Activated CD4-positive, alpha-beta T cell treated with anti-CD3 and anti-CD28 coated beads, Interleukin-2, amount 50 U/mL, for 4 hours (primary cell): ENCODE measurements around the gene KDM1A.
"Not testable (repeated sequence)": the region's sequence is repeated elsewhere in the genome, so short reads cannot be mapped to it uniquely, and the experiment has no call there.

ENCODE experiments used
- DNase-seq, 2 experiments: peaks; one replicate each; pipeline ENCODE4 v3.0.0-alpha.2; 2020

Gene KDM1A

DNA sequence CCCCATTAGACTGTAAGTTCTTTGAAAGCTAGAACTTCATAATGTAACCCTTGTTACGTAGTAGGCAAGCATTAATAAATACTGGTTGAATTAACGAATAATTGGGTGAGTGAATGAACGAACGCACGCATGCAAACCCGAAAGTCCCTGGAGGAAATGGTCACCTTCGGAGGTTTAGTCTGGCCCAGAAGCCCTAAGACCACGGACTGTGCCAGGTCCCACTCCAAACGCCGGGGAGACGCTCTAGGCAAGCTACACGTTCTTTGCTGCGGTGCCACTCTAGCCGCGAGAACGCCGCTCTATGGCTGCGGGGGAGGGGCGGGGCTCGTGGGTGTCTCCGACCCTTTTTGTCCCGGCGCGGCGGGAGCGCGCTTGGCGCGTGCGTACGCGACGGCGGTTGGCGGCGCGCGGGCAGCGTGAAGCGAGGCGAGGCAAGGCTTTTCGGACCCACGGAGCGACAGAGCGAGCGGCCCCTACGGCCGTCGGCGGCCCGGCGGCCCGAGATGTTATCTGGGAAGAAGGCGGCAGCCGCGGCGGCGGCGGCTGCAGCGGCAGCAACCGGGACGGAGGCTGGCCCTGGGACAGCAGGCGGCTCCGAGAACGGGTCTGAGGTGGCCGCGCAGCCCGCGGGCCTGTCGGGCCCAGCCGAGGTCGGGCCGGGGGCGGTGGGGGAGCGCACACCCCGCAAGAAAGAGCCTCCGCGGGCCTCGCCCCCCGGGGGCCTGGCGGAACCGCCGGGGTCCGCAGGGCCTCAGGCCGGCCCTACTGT lies at the start of gene KDM1A:
Gene KDM1A (plus strand): TSS at position 375 of the 769 bp plus-strand sequence. CDS start 129 bp downstream, at position 504.
- DNase-seq: peak; percentile 94 to 95

GRCh38 chr1:22970096-22970495 lies 49.2 kb upstream of the KDM1A start:
- no peak for DNase-seq

DNA sequence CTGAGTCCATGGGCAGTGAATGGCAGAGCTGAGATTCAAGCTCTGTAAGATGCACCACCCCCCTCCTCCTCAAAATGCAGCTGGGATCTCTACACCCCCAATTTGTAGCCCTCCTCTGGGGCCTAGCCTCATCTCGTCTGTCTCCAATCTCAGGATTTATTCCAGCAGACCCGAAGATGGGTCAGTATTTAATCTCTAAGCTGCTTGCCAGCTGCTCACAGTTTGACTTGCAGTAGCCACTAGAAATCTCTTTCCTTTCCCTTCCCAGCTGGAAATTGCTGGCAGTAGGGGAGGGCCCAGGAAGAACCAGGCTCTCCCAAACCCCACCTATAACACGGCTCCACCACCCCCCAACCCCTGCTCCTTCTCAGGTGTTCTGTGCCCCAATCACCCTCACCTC lies 48.1 kb upstream of the KDM1A start:
- no peak for DNase-seq

GRCh38 chr1:22971611-22972405 lies 47.5 kb upstream of the KDM1A start:
- DNase-seq: no peak

GRCh38 chr1:22972760-22973159 lies 46.5 kb upstream of the KDM1A start, which contains the start of gene LACTBL1:
LACTBL1 (minus strand) TSS chr1:22972866; CDS start chr1:22972316, 550 bp downstream.
- DNase-seq: no peak

GRCh38 chr1:22975694-22976093 lies 43.6 kb upstream of the KDM1A start:
- DNase-seq: no peak

DNA sequence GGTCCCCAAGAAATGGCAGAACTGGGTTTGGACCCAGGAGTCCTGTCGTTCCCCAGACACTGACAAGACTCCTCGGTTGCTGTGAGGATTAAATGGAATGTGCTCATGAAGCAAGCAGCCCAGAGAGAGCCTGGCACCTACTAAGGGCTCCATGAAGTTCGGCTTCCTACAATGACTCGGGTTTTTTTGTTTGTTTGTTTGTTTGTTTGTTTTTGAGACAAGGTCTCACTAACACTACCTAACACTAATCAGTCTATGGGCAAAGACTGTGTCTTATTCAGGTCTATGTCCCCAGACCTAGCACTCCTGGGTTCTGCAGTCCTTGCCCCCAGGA lies 43.2 kb upstream of the KDM1A start:
- DNase-seq: no peak

GRCh38 chr1:22976461-22977243 lies 42.6 kb upstream of the KDM1A start:
- peak; percentile 29 to 30 for DNase-seq

DNA sequence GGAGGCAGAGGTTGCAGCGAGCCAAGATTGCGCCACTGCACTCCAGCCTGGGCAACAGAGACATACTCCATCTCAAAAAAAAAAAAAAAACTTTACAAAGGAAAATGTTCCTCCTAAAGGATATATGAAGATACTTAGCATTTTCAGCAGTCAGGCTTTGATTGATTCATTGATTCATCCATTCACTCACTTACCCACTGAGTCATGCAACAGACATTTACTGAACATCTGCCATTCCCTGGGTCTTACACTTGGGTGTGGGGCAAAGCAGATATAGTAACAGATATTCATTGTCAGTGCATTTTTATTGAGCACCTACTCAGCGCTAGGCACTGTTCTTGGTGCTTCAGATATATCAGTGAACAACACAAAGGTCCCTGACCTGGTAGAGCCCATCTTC lies 41.0 kb upstream of the KDM1A start:
- DNase-seq: no peak

DNA sequence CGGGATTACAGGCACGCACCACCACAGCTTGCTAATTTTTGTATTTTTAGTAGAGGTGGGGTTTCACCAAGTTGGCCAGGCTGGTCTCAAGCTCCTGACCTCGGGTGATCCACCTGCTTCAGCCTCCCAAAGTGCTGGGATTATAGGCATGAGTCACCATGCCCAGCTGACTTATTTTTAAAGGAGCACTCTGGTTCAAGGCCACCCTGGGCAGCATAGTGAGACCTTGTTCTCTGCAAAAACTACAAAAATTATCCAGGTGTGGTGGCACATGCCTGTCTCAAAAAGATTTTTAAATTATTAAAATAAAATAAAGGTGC lies 38.8 kb upstream of the KDM1A start:
- not testable (repeated sequence) for DNase-seq

DNA sequence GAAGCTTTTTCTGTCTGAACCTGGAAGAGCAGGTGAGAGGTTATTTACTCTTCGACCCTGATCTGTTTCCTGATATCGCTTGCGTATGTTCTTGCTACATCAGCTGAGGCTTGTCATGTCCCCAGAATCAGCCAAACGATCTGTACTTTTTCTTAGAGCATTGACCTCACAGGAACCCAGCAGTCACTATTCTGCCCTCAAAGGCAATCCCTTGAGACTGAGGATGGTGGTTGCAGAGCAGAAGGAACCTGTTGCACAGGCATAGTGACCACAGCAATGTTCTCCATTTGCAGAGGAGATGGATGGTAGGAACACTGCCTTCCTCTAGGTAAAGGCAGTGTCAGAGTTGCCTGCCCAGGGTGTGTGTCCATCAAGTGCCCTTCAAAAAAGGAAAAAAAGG lies 35.3 kb upstream of the KDM1A start:
- no peak for DNase-seq

- not testable (repeated sequence) for DNase-seq
These were observed 26.9 kb upstream of the KDM1A start for GRCh38 chr1:22992384-22992783.

- DNase-seq: not testable (repeated sequence)
These were observed 26.0 kb upstream of the KDM1A start for GRCh38 chr1:22993220-22993795.

GRCh38 chr1:22995774-22996173 lies 23.5 kb upstream of the KDM1A start:
- no peak for DNase-seq

DNA sequence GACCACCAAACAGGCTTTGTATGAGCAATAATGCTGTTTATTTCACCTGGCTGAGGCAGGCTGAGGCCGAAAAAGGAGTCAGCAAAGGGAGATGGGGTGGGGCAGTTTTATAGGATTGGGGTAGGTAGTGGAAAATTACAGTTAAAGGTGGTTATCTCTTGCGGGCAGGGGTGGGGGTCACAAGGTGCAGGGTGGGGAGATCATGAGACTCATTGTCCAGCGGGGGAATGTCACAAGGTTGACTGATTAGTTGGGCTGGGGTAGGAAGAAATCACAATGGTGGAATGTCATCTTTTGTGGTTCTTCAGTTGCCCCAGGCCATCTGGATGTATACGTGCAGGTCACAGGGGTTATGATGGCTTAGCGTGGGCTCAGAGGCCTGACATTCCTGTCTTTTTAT lies 21.7 kb upstream of the KDM1A start:
- not testable (repeated sequence) for DNase-seq

DNA sequence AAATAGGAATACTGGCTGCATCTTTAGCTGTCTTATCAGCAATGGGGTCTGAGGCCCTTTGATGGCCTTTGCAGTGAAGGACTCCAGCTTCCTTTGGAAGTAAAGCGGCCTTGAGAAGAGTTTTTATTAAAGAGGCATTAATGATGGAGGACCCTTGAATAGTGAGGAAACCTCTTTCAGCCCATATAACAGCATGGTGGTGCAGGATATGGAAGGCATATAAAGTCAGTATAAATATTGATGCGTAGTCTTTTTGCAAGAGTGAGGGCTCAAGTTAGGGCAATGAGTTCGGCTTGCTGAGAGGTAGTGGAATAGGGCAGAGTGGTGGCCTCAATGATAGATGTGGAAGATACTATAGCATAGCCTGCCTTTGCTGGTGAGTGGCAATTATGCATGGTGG lies 19.1 kb upstream of the KDM1A start:
- not testable (repeated sequence) for DNase-seq

DNA sequence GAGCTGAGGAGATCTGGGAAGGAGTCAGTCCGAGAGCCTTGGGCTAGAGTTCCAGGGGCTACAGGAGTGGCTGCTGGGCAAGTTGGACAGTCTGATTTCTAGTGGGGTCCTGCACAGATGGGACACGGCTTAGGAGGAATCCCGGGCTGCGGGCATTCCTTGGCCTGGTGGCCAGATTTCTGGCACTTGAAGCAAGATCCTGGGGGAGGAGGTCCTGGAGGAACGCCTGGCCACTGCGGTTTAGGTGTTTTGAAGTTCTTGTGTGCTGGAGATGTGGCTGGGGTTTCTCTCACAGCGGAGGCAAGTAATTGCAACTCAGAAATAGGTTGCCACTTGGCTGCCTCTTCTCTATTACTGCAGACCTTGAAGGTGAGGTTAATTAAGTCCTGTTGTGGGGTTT lies 17.1 kb upstream of the KDM1A start:
- not testable (repeated sequence) for DNase-seq

- DNase-seq: no peak
These were observed 15.2 kb upstream of the KDM1A start for GRCh38 chr1:23004112-23004511.

DNA sequence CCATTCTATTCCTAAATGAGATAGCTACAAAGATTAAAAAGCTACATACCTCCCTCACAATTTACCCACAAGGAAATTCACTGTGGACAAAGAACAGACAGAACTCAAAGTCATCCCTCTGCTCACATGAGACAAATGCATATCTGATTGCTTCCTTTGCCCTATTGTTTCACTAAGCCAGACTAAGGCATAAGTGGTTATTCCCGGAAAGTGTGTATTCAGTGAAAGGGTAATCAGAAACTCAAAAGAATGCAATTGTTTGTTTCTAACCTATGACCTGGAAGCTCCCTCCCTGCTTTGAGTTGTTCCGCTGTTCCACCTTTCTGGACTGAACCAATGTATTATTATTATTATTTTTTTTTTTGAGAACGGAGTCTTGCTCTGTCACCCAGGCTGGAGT lies 14.5 kb upstream of the KDM1A start:
- DNase-seq: not testable (repeated sequence)

DNA sequence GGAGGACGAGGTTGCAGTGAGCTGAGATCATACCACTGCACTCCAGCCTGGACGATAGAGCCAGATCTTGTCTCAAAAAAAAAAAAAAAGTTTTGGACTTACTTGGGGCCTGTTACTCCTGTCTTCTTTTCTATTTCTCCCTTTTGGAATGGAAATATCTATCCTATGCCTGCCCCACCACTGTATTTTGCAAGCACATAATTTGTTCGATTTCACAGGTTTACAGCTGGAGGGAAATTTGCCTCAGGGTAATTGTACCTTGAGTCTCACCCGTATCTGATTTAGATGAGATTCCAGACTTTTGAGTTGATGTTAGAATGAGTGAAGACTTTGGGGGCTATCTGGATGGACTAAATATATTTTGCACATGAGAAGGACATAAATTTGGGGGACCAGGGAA lies 12.2 kb upstream of the KDM1A start:
- no peak for DNase-seq

DNA sequence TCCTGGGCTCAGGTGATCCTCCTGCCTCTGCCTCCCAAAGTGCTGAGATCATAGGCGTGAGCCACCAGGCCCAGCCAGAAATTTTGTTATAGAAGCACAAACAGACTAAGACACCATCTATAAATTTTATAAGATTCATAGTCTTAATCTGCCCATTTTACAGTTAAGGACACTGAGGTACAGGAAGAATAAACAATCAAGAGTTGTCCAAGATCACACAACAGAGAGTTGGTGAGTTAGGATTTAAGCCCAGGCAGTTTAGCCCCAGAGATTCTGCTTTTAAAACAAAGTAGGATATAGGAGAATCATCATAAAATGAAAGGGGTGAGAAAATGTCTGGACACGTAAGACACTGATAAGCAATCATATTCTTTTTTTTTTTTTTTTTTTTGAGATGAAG lies 10.4 kb upstream of the KDM1A start:
- no peak for DNase-seq

- DNase-seq: not testable (repeated sequence)
These were observed 9.2 kb upstream of the KDM1A start for GRCh38 chr1:23010025-23010424.

- DNase-seq: no peak
These were observed 5.6 kb upstream of the KDM1A start for GRCh38 chr1:23013657-23014056.
